ENCODE data around the gene ATXN1. TPM values are rescaled to one million over a fixed set of nuclear protein-coding genes. Genes with fewer than 3 reads are reported as not detected.

ATXN1 gene
- total RNA-seq, 1 donor from 2014 or later, result 64.5 TPM

- H3K4me1 Mint-ChIP-seq (ENCODE audit: low read depth), result peaks cover 28% of the 10 kb centered on the region
- DNase-seq (ENCODE audit: low spot score), result no peak
- TF ChIP-seq CTCF (IDR thresholded peaks at IDR 0.05), result no peak
- no peak overlapping the region for H3K27ac Mint-ChIP-seq (ENCODE audit: unreplicated experiment)
- H3K36me3 Mint-ChIP-seq (ENCODE audit: low read depth), result peaks cover 12% of the 10 kb centered on the region
- H3K9me3 Mint-ChIP-seq (ENCODE audit: low read depth), result no peaks in the 10 kb centered on the region
- no peak overlapping the region for H3K4me3 Mint-ChIP-seq (ENCODE audit: unreplicated experiment)
- H3K27me3 Mint-ChIP-seq (ENCODE audit: low read depth), result no peaks in the 10 kb centered on the region
Observed at GRCh38 chr6:16578695-16579285, 182.5 kb downstream of the ATXN1 start.

GRCh38 chr6:16576451-16577368 lies 184.6 kb downstream of the ATXN1 start:
- no peaks in the 10 kb centered on the region for H3K9me3 Mint-ChIP-seq (ENCODE audit: low read depth)
- H3K4me1 Mint-ChIP-seq (ENCODE audit: low read depth), result peaks cover 22% of the 10 kb centered on the region
- no peak overlapping the region for H3K27ac Mint-ChIP-seq (ENCODE audit: unreplicated experiment)
- H3K4me3 Mint-ChIP-seq (ENCODE audit: unreplicated experiment), result no peak overlapping the region
- no peaks in the 10 kb centered on the region for H3K27me3 Mint-ChIP-seq (ENCODE audit: low read depth)
- no peak for DNase-seq (ENCODE audit: low spot score)
- no peak for TF ChIP-seq CTCF (IDR thresholded peaks at IDR 0.05)
- H3K36me3 Mint-ChIP-seq (ENCODE audit: low read depth), result peaks cover 6% of the 10 kb centered on the region

- Mint-ChIP-seq H3K27me3 (ENCODE audit: low read depth) (no peaks in the 10 kb centered on the region), H3K27ac (ENCODE audit: unreplicated experiment) (no peak overlapping the region), H3K4me1 (ENCODE audit: low read depth) (peaks cover 18% of the 10 kb centered on the region), H3K36me3 (ENCODE audit: low read depth) (peaks cover 8% of the 10 kb centered on the region), H3K4me3 (ENCODE audit: unreplicated experiment) (no peak overlapping the region), H3K9me3 (ENCODE audit: low read depth) (no peaks in the 10 kb centered on the region)
- DNase-seq (ENCODE audit: low spot score), result no peak
- no peak for TF ChIP-seq CTCF (IDR thresholded peaks at IDR 0.05)
Observed at GRCh38 chr6:16575655-16576054, 185.6 kb downstream of the ATXN1 start.

- no peak overlapping the region for H3K27ac Mint-ChIP-seq (ENCODE audit: unreplicated experiment)
- H3K36me3 Mint-ChIP-seq (ENCODE audit: low read depth), result peaks cover 3% of the 10 kb centered on the region
- peaks cover 15% of the 10 kb centered on the region for H3K4me1 Mint-ChIP-seq (ENCODE audit: low read depth)
- H3K27me3 Mint-ChIP-seq (ENCODE audit: low read depth), result no peaks in the 10 kb centered on the region
- DNase-seq (ENCODE audit: low spot score), result no peak
- H3K9me3 Mint-ChIP-seq (ENCODE audit: low read depth), result no peaks in the 10 kb centered on the region
- no peak overlapping the region for H3K4me3 Mint-ChIP-seq (ENCODE audit: unreplicated experiment)
- no peak for TF ChIP-seq CTCF (IDR thresholded peaks at IDR 0.05)
Observed at GRCh38 chr6:16572943-16573342, 188.3 kb downstream of the ATXN1 start.

- H3K27ac Mint-ChIP-seq (ENCODE audit: unreplicated experiment), result no peak overlapping the region
- H3K27me3 Mint-ChIP-seq (ENCODE audit: low read depth), result no peaks in the 10 kb centered on the region
- TF ChIP-seq CTCF (IDR thresholded peaks at IDR 0.05), result no peak
- no peak overlapping the region for H3K4me3 Mint-ChIP-seq (ENCODE audit: unreplicated experiment)
- H3K4me1 Mint-ChIP-seq (ENCODE audit: low read depth), result peaks cover 17% of the 10 kb centered on the region
- H3K36me3 Mint-ChIP-seq (ENCODE audit: low read depth), result peaks cover 3% of the 10 kb centered on the region
- no peaks in the 10 kb centered on the region for H3K9me3 Mint-ChIP-seq (ENCODE audit: low read depth)
- DNase-seq (ENCODE audit: low spot score), result no peak
Observed at GRCh38 chr6:16572317-16572716, 188.9 kb downstream of the ATXN1 start.

All from chondrocyte (in vitro differentiated cells).